Stimulated activated CD8-positive, alpha-beta memory T cell treated with anti-CD3 and anti-CD28 coated beads, Interleukin-15, amount 100 ng/mL, for 4 hours (primary cell): Measurements from ENCODE around the gene BRD7.

Experiments used
- DNase-seq, 2 donors: peaks; one replicate each; pipeline ENCODE4 v3.0.0-alpha.2; 2020; ENCODE audit warnings: low read depth in 2 of 2

The BRD7 gene

GRCh38 chr16:50368410-50369132, at the start of gene BRD7:
Gene BRD7, minus strand, starts transcription at chr16:50368988. Its CDS starts 214 bp downstream, at chr16:50368774.
- peak; percentile 19 to 60 for DNase-seq

- no peak for DNase-seq
These were observed 47.6 kb upstream of the BRD7 start for GRCh38 chr16:50416388-50416787.

GRCh38 chr16:50414152-50414551, 45.4 kb upstream of the BRD7 start:
- no peak for DNase-seq

- DNase-seq: no peak
These were observed 42.2 kb upstream of the BRD7 start for GRCh38 chr16:50411034-50411433.

GRCh38 chr16:50408001-50408561, 39.3 kb upstream of the BRD7 start:
- no peak for DNase-seq

GRCh38 chr16:50407351-50407750, 38.6 kb upstream of the BRD7 start:
- DNase-seq: no peak

- no peak for DNase-seq
These were observed 34.7 kb upstream of the BRD7 start for GRCh38 chr16:50403491-50403890.

GRCh38 chr16:50402298-50402895, 33.6 kb upstream of the BRD7 start:
- no peak for DNase-seq

- DNase-seq: no peak
These were observed 32.6 kb upstream of the BRD7 start for GRCh38 chr16:50401355-50401754.

- DNase-seq: no peak
These were observed 32.2 kb upstream of the BRD7 start for GRCh38 chr16:50400967-50401348.

GRCh38 chr16:50400312-50400966, 31.7 kb upstream of the BRD7 start:
- no peak for DNase-seq

- DNase-seq: no peak
These were observed 30.6 kb upstream of the BRD7 start for GRCh38 chr16:50399411-50399810.

- DNase-seq: no peak
These were observed 29.5 kb upstream of the BRD7 start for GRCh38 chr16:50398336-50398735.

- no peak for DNase-seq
These were observed 28.2 kb upstream of the BRD7 start for GRCh38 chr16:50396761-50397535.

GRCh38 chr16:50395763-50396710, 27.2 kb upstream of the BRD7 start:
- no peak for DNase-seq

GRCh38 chr16:50393858-50394802, 25.3 kb upstream of the BRD7 start:
- no peak for DNase-seq

GRCh38 chr16:50393416-50393815, 24.6 kb upstream of the BRD7 start:
- DNase-seq: no peak

GRCh38 chr16:50390914-50391716, 22.3 kb upstream of the BRD7 start:
- no peak for DNase-seq

GRCh38 chr16:50390371-50390771, 21.6 kb upstream of the BRD7 start:
- no peak for DNase-seq
